ENCODE measurements around the gene BRD9.
"Not testable (repeated sequence)": the region's sequence is repeated elsewhere in the genome, so short reads cannot be mapped to it uniquely, and the experiment has no call there.

BRD9 gene

GRCh38 chr5:843926-844325 lies 48.7 kb downstream of the BRD9 start:
- DNase-seq (ENCODE audit: low spot score): not testable (repeated sequence)

- not testable (repeated sequence) for DNase-seq (ENCODE audit: low spot score)
These were observed 49.2 kb downstream of the BRD9 start for GRCh38 chr5:843371-843770.

DNA sequence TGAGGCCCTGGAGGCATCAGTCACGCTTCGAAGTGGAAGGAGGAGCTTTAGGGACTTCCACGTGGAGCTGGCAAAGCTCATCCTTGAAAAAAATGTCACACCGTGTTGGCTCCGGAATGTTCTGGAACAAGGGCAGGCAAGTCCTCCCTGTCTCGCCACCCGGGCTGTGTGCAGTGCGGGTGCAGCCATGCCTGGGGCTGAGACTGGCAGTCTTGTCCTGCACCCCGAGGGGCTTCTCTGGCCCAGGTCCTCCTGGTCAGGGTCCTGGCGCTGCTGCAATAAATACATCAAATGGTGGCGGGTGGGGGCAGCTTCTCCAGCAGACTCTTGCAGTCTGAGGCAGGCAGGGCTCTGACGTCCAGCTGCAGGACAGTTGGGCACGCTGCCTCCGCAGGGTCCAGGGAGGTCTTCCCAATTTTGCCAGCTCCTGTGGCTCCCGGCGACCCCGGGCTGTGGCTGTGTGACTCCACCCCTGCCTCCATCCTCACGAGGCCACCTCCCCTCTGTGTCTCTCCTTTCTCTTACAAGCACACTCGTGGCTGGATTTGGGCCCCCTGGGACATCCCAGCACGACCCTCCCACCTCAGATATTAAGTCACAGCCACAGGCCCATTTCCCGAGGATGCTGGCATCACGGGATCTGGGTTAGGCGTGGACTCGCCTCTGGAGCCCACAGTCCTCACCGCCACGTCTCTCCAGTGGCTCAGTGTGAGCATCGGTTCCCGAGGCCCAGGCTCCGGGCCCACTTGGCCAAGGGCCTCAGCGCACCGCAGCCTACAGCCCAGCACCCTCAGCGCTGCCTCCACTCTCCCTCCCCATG lies 50.0 kb downstream of the BRD9 start:
- DNase-seq (ENCODE audit: low spot score): not testable (repeated sequence)

DNA sequence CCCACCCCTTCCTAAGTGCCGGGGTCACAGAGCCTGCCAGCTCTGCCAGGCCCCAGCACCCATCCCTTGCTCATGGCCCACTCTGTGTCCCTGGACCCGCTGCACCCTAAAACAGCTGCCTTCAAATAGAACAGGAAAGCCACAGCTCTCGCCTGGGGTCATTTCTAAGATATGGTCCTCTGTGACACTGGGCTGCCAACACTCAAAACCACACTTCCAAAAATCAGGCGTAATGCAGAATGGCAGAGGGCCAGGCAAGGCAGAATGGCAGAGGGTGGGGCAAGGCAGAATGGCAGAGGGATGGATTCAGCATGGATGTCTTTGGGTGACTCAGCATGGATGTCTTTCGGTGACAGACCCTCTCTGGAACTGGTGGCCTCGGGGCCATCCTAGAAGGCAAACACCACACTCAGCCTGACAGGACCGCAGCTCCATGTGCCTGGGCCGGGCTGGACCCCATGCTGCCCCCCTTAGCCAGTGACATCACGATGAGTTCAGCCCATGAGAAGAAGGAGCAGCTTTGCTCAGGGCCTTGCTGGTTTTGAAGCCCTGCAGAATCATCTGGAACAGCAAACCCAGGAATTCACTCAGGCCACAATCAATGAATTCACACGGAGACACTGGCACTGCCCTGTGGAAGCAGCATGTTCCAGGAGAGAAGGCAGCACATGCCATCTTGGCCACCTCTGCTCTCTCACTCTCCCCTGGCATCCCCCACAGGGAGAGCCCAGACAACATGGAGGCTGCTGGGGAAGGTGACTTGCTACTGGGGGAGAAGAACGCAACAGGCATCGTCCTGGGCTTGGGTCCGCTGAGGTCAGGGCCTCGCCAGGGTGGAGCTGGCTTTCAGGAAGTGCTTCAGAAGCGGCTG lies 50.8 kb downstream of the BRD9 start:
- not testable (repeated sequence) for DNase-seq (ENCODE audit: low spot score)

- DNase-seq (ENCODE audit: low spot score): not testable (repeated sequence)
These were observed 51.6 kb downstream of the BRD9 start for GRCh38 chr5:840974-841435.

- not testable (repeated sequence) for DNase-seq (ENCODE audit: low spot score)
These were observed 52.3 kb downstream of the BRD9 start for GRCh38 chr5:840118-840973.

- DNase-seq (ENCODE audit: low spot score): not testable (repeated sequence)
These were observed 54.2 kb downstream of the BRD9 start for GRCh38 chr5:838431-838851.

- DNase-seq (ENCODE audit: low spot score): not testable (repeated sequence)
These were observed 54.9 kb downstream of the BRD9 start for GRCh38 chr5:837621-838121.

- not testable (repeated sequence) for DNase-seq (ENCODE audit: low spot score)
These were observed 56.5 kb downstream of the BRD9 start for GRCh38 chr5:835933-836612.

DNA sequence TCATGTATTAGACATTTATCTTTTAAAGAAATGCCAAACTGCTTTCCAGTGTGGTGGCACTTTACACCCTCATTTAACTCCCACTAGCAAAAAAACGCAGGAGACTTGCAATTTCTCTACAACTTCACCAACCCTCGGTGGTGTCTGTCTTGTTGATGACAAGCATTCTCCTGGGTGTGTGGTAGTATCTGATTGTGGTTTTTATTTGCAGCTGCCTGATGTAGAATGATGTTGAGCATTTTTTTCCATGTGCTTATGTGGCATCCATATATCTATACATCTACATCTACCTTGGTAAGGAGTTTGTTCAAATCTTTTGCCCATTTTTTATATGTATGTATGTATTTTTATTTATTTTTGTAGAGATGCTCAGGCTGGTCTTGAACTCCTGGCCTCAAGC lies 58.6 kb downstream of the BRD9 start:
- not testable (repeated sequence) for DNase-seq (ENCODE audit: low spot score)

DNA sequence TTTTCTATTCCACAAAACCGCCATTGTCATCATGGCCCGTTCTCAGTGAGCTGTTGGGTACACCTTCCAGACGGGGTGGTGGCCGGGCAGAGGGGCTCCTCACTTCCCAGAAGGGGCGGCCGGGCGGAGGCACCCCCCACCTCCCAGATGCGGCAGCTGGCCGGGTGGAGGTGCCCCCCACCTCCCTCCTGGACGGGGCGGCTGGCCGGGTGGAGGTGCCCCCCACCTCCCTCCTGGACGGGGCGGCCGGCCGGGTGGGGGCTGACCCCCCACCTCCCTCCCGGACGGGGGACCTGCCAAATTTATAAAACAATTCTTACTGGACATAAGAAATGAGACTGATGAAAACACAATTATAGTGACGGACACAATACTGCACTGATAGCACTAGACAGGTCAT lies 64.4 kb downstream of the BRD9 start:
- not testable (repeated sequence) for DNase-seq (ENCODE audit: low spot score)

DNA sequence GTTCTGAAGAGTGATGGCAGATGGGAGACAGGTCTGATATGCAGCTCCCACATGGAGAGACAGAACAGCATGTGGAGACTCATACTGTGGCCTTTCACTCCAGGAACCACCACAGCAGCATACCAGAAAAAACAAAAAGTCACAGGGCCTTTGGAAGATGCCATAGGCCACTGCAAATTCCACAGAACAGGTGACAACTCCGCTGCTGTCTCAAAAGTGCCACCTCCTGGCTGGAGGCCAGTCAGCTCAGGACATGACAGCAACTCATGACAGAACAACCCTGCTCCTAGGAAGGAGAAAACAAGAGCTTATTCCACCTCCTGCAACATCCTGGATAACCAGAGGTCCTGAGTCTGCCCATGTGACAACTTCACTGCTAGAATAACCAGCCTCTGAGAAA lies 67.1 kb downstream of the BRD9 start:
- not testable (repeated sequence) for DNase-seq (ENCODE audit: low spot score)

GRCh38 chr5:821504-821903 lies 71.1 kb downstream of the BRD9 start:
- DNase-seq (ENCODE audit: low spot score): no peak

GRCh38 chr5:820245-820644 lies 72.4 kb downstream of the BRD9 start:
- no peak for DNase-seq (ENCODE audit: low spot score)

DNA sequence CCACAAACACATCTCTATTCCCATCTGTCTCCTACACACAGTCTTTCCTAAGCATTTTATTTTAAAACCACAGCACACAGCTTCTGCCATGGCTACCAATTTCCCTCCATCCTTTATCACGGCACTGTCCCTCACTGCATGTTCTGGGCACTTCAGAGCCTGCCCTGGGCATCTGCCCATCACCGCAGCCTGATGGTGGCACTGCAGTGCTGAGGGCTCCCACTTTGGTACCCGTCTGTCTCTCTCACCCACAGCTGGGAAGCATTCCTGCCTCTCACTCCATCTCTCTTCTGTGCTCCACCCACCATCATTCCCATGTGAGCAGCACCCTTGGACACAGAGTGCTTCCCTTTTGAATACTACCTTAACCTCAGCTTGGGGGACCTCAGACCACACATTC lies 73.5 kb downstream of the BRD9 start:
- no peak for DNase-seq (ENCODE audit: low spot score)

GRCh38 chr5:816176-816575 lies 76.4 kb downstream of the BRD9 start:
- DNase-seq (ENCODE audit: low spot score): no peak

GRCh38 chr5:815449-815848 lies 77.2 kb downstream of the BRD9 start:
- no peak for DNase-seq (ENCODE audit: low spot score)
